Mononuclear cell (primary cell): Measurements from ENCODE around the gene PIGH. TPM values are rescaled to one million over a fixed set of nuclear protein-coding genes. Genes with fewer than 3 reads are reported as not detected.

Experiments used
- H3K27me3 ChIP-seq: 2 replicates; pipeline ENCODE4 v1.6.0; 2011; ENCODE audit warnings: low read length, control low read depth; ENCODE audit not compliant: insufficient read depth
- H3K4me1 ChIP-seq: 2 replicates; pipeline ENCODE4 v1.5.1; 2011; ENCODE audit warnings: mild to moderate bottlenecking, low read length, control low read depth; ENCODE audit not compliant: insufficient read depth
- H3K4me3 ChIP-seq: 2 replicates; pipeline ENCODE4 v1.5.1; 2011; ENCODE audit warnings: mild to moderate bottlenecking, low read length, moderate library complexity
- H3K9me3 ChIP-seq: 2 replicates; pipeline ENCODE4 v1.5.1; 2011; ENCODE audit warnings: low read depth, mild to moderate bottlenecking, control low read depth, low read length
- total RNA-seq: library from RNA; depleted of rRNA; stranded (reverse); fragments of >200 nt; gene quantifications from one replicate; pipeline ENCODE4 v1.2.3, GENCODE V29; 2012

PIGH gene
- total RNA-seq, 1 donor: 39.4 TPM

GRCh38 chr14:67572608-67573007 is 27.5 kb downstream of the PIGH start:
- Histone ChIP-seq H3K4me3 (no peak overlapping the region), H3K4me1 (no peaks in the 10 kb centered on the region), H3K9me3 (no peaks in the 10 kb centered on the region), H3K27me3 (no peaks in the 10 kb centered on the region)

GRCh38 chr14:67571991-67572323 is 28.1 kb downstream of the PIGH start:
- H3K4me3 ChIP-seq: no peak overlapping the region
- no peaks in the 10 kb centered on the region for H3K27me3 ChIP-seq
- H3K9me3 ChIP-seq: no peaks in the 10 kb centered on the region
- H3K4me1 ChIP-seq: no peaks in the 10 kb centered on the region

GRCh38 chr14:67571275-67571990 is 28.6 kb downstream of the PIGH start:
- Histone ChIP-seq H3K9me3 (no peaks in the 10 kb centered on the region), H3K27me3 (no peaks in the 10 kb centered on the region), H3K4me1 (no peaks in the 10 kb centered on the region), H3K4me3 (no peak overlapping the region)

GRCh38 chr14:67570453-67570852 is 29.6 kb downstream of the PIGH start:
- Histone ChIP-seq H3K4me3 (no peak overlapping the region), H3K27me3 (no peaks in the 10 kb centered on the region), H3K9me3 (no peaks in the 10 kb centered on the region), H3K4me1 (no peaks in the 10 kb centered on the region)

GRCh38 chr14:67569651-67570290 is 30.3 kb downstream of the PIGH start:
- no peaks in the 10 kb centered on the region for H3K4me1 ChIP-seq
- H3K27me3 ChIP-seq: no peaks in the 10 kb centered on the region
- no peak overlapping the region for H3K4me3 ChIP-seq
- no peaks in the 10 kb centered on the region for H3K9me3 ChIP-seq

GRCh38 chr14:67569011-67569650 is 30.9 kb downstream of the PIGH start:
- H3K4me1 ChIP-seq: no peaks in the 10 kb centered on the region
- no peaks in the 10 kb centered on the region for H3K9me3 ChIP-seq
- no peaks in the 10 kb centered on the region for H3K27me3 ChIP-seq

GRCh38 chr14:67567654-67568053 is 32.4 kb downstream of the PIGH start:
- Histone ChIP-seq H3K4me1 (no peaks in the 10 kb centered on the region), H3K9me3 (no peaks in the 10 kb centered on the region), H3K4me3 (no peak overlapping the region), H3K27me3 (no peaks in the 10 kb centered on the region)

More at GRCh38 chr14:67569011-67569650, 30.9 kb downstream of the PIGH start:
- no peak overlapping the region for H3K4me3 ChIP-seq

GRCh38 chr14:67566908-67567307 is 33.2 kb downstream of the PIGH start:
- H3K27me3 ChIP-seq: no peaks in the 10 kb centered on the region
- H3K4me3 ChIP-seq: no peak overlapping the region
- H3K9me3 ChIP-seq: no peaks in the 10 kb centered on the region
- H3K4me1 ChIP-seq: no peaks in the 10 kb centered on the region

- Histone ChIP-seq H3K9me3 (no peaks in the 10 kb centered on the region), H3K4me1 (no peaks in the 10 kb centered on the region), H3K27me3 (no peaks in the 10 kb centered on the region), H3K4me3 (no peak overlapping the region)
These were observed 35.8 kb downstream of the PIGH start for GRCh38 chr14:67564236-67564635.

- H3K4me3 ChIP-seq: no peak overlapping the region
- H3K27me3 ChIP-seq: no peaks in the 10 kb centered on the region
- no peaks in the 10 kb centered on the region for H3K9me3 ChIP-seq
- no peaks in the 10 kb centered on the region for H3K4me1 ChIP-seq
These were observed 37.3 kb downstream of the PIGH start for GRCh38 chr14:67562776-67563150.

GRCh38 chr14:67562025-67562775 is 37.9 kb downstream of the PIGH start:
- Histone ChIP-seq H3K27me3 (no peaks in the 10 kb centered on the region), H3K4me1 (no peaks in the 10 kb centered on the region), H3K4me3 (no peak overlapping the region)

GRCh38 chr14:67559639-67560038 is 40.4 kb downstream of the PIGH start:
- no peak overlapping the region for H3K4me3 ChIP-seq
- no peaks in the 10 kb centered on the region for H3K9me3 ChIP-seq
- H3K4me1 ChIP-seq: no peaks in the 10 kb centered on the region
- no peaks in the 10 kb centered on the region for H3K27me3 ChIP-seq

More at GRCh38 chr14:67562025-67562775, 37.9 kb downstream of the PIGH start:
- H3K9me3 ChIP-seq: no peaks in the 10 kb centered on the region

GRCh38 chr14:67557656-67558055 is 42.4 kb downstream of the PIGH start:
- Histone ChIP-seq H3K4me1 (no peaks in the 10 kb centered on the region), H3K4me3 (no peak overlapping the region), H3K27me3 (no peaks in the 10 kb centered on the region), H3K9me3 (no peaks in the 10 kb centered on the region)

GRCh38 chr14:67557118-67557517 is 43.0 kb downstream of the PIGH start:
- Histone ChIP-seq H3K4me3 (no peak overlapping the region), H3K4me1 (no peaks in the 10 kb centered on the region), H3K9me3 (no peaks in the 10 kb centered on the region), H3K27me3 (no peaks in the 10 kb centered on the region)

GRCh38 chr14:67556671-67557070 is 43.4 kb downstream of the PIGH start:
- Histone ChIP-seq H3K4me1 (no peaks in the 10 kb centered on the region), H3K27me3 (no peaks in the 10 kb centered on the region), H3K9me3 (no peaks in the 10 kb centered on the region), H3K4me3 (no peak overlapping the region)
